HCT116 (cell line): ENCODE data around the gene SHISA6. TPM values are rescaled to one million over a fixed set of nuclear protein-coding genes. Genes with fewer than 3 reads are reported as not detected.
A peak's percentile ranks its signal among the peaks of the same experiment; 100 is the strongest.

Source experiments
- ATAC-seq: fragments of 200-7000 bp; cut with Tn5 transposase; 2 replicates; pipeline ENCODE4 v1.9.1; 2020; ENCODE audit warnings: mild to moderate bottlenecking, moderate library complexity
- BruUV-seq: library from RNA; stranded (reverse); fragments of 400-500 nt; replicated peaks from 2 replicates; lab custom pipeline; 2021; lab: Mats Ljungman, UMichigan
- CTCF ChIA-PET: fragments of 300-600 bp; sonication (Branson Sonifier 250); formaldehyde crosslinking; loops from one replicate; lab custom pipeline; 2021; ENCODE audit warnings: antibody characterized with exemption; lab: Charles Lee
- POLR2A ChIA-PET: fragments of 300-600, 350-600 bp; sonication (Branson Sonifier 250); formaldehyde crosslinking; loops from one replicate; lab custom pipeline; 2021; ENCODE audit warnings: antibody characterized with exemption; lab: Charles Lee
- RAD21 ChIA-PET, 2 experiments: fragments of 300-600 bp; sonication (Branson Sonifier 250); formaldehyde crosslinking; loops; one replicate each; lab custom pipeline; 2023; ENCODE audit warnings: low total read pairs in 2 of 2; ENCODE audit not compliant: uncharacterized antibody in 2 of 2, unreplicated experiment in 2 of 2, low non-redundant PET in 1 of 2; lab: Charles Lee
- DNase-seq: peaks from one replicate; pipeline ENCODE4 v3.0.0-alpha.2; 2010; ENCODE audit warnings: low read depth, low spot score
- H2AFZ ChIP-seq: fragments of 200-600 bp; shearing (Covaris generic), sonication (generic); 2 replicates; pipeline ENCODE4 v1.6.1; 2017; ENCODE audit warnings: low read depth, mixed run types, mixed read lengths, antibody characterized with exemption, low read length; ENCODE audit not compliant: poor library complexity, severe bottlenecking
- H3K27ac ChIP-seq: 2 replicates; pipeline ENCODE4 v1.5.1; 2012; ENCODE audit warnings: low read depth, low read length
- H3K27me3 ChIP-seq: fragments of 200-600 bp; sonication (generic); 2 replicates; pipeline ENCODE4 v1.6.1; 2016; ENCODE audit warnings: mixed run types, low read length, mixed read lengths; ENCODE audit not compliant: insufficient read depth
- H3K36me3 ChIP-seq, 2 experiments: fragments of 200-500 bp in 1 of 2; fragments of 200-600 bp in 1 of 2; sonication (Bioruptor generic) in 1 of 2; sonication (generic) in 1 of 2; 2 replicates each; pipeline versions ENCODE4 v1.5.1 to v1.6.1; 2014 to 2016; ENCODE audit warnings: low read length in 2 of 2, inconsistent platforms in 1 of 2, mixed read lengths in 1 of 2, mixed run types in 1 of 2; ENCODE audit not compliant: insufficient read depth in 2 of 2, control insufficient read depth in 1 of 2
- H3K4me1 ChIP-seq, 2 experiments: fragments of 200-600 bp in 1 of 2; sonication (generic) in 1 of 2; 2 replicates each; pipeline versions ENCODE4 v1.5.1 to v1.6.1; 2012 to 2017; ENCODE audit warnings: low read length in 2 of 2, inconsistent platforms in 1 of 2, mild to moderate bottlenecking in 1 of 2, mixed read lengths in 1 of 2, mixed run types in 1 of 2, moderate library complexity in 1 of 2; ENCODE audit not compliant: insufficient read depth in 2 of 2, control insufficient read depth in 1 of 2
- H3K4me2 ChIP-seq: fragments of 200-600 bp; sonication (generic); 2 replicates; pipeline ENCODE4 v1.6.1; 2017; ENCODE audit warnings: mixed run types, low read length, mixed read lengths
- H3K4me3 ChIP-seq, 2 experiments: fragments of 200-600 bp in 1 of 2; sonication (generic) in 1 of 2; replicated peaks in 1 of 2; 2 replicates each; pipeline ENCODE4 v1.5.1; 2011 to 2016; ENCODE audit warnings: low read length in 2 of 2, control low read depth in 1 of 2, low read depth in 1 of 2, mild to moderate bottlenecking in 1 of 2, mixed read lengths in 1 of 2, mixed run types in 1 of 2
- H3K79me2 ChIP-seq: fragments of 200-600 bp; sonication (generic); 2 replicates; pipeline ENCODE4 v1.6.1; 2017; ENCODE audit warnings: mild to moderate bottlenecking, mixed run types, low read length, moderate library complexity, mixed read lengths; ENCODE audit not compliant: insufficient read depth
- H3K9ac ChIP-seq: fragments of 200-600 bp; sonication (generic); 2 replicates; pipeline ENCODE4 v1.6.1; 2016; ENCODE audit warnings: low read length, mixed read lengths
- H3K9me2 ChIP-seq: fragments of 200-600 bp; sonication (generic), shearing (Covaris generic); 2 replicates; pipeline ENCODE4 v1.6.1; 2017; ENCODE audit warnings: mixed run types, mild to moderate bottlenecking, moderate library complexity; ENCODE audit not compliant: insufficient read depth
- H3K9me3 ChIP-seq, 2 experiments: fragments of 200-500 bp in 1 of 2; fragments of 200-600 bp in 1 of 2; sonication (Bioruptor generic) in 1 of 2; sonication (generic) in 1 of 2; 2 replicates each; pipeline ENCODE4 v1.6.1; 2014 to 2017; ENCODE audit warnings: low read length in 2 of 2, mixed read lengths in 2 of 2, inconsistent platforms in 1 of 2, low read depth in 1 of 2, mild to moderate bottlenecking in 1 of 2, mixed run types in 1 of 2, moderate library complexity in 1 of 2; ENCODE audit not compliant: control insufficient read depth in 1 of 2, insufficient read depth in 1 of 2
- H4K20me1 ChIP-seq: fragments of 200-600 bp; sonication (generic), shearing (Covaris generic); 2 replicates; pipeline ENCODE4 v1.6.1; 2017; ENCODE audit warnings: mixed run types, mild to moderate bottlenecking, moderate library complexity; ENCODE audit not compliant: insufficient read depth
- CEBPB ChIP-seq: IDR thresholded peaks from 2 replicates; pipeline ENCODE4 v1.6.1; 2012; ENCODE audit warnings: low read depth
- EGR1 ChIP-seq: IDR thresholded peaks from 2 replicates; pipeline ENCODE4 v1.6.1; 2012; ENCODE audit warnings: low read depth
- ELF1 ChIP-seq: IDR thresholded peaks from 2 replicates; pipeline ENCODE4 v1.6.1; 2012; ENCODE audit warnings: low read depth, borderline replicate concordance
- EZH2 ChIP-seq: fragments of 200-600 bp; sonication (generic); IDR thresholded peaks from 2 replicates; pipeline ENCODE4 v1.6.1; 2017; ENCODE audit warnings: antibody characterized with exemption, mixed run types
- EZH2phosphoT487 ChIP-seq: fragments of 200-600 bp; IDR thresholded peaks from 2 replicates; pipeline ENCODE4 v1.6.1; 2018; ENCODE audit warnings: antibody characterized with exemption, borderline replicate concordance
- SIN3A ChIP-seq: IDR thresholded peaks from 2 replicates; pipeline ENCODE4 v1.6.1; 2012; ENCODE audit warnings: low read depth
- SP1 ChIP-seq: IDR thresholded peaks from 2 replicates; pipeline ENCODE4 v1.6.1; 2012; ENCODE audit warnings: low read depth
- TCF7L2 ChIP-seq: IDR thresholded peaks from 2 replicates; pipeline ENCODE4 v1.7.0; 2011; ENCODE audit warnings: borderline replicate concordance, inconsistent platforms; ENCODE audit not compliant: insufficient read depth, insufficient read length; ENCODE audit errors: extremely low read depth
- ZFX ChIP-seq: fragments of 450-650 bp; IDR thresholded peaks from 2 replicates; pipeline ENCODE4 v1.6.1; 2017
- ZNF274 ChIP-seq: fragments of 200-500 bp; sonication (Bioruptor generic); IDR thresholded peaks from 2 replicates; pipeline ENCODE4 v1.6.1; 2014; ENCODE audit warnings: mild to moderate bottlenecking, low read depth, low read length, inconsistent platforms
- intact Hi-C: fragments of 100-400 bp; cut with micrococcal nuclease; formaldehyde crosslinking; loops from 2 replicates; pipeline ENCODE4 v1.10.0; 2022
- total RNA-seq: library from RNA; stranded (reverse); gene quantifications from one replicate; pipeline ENCODE4 v1.2.1, GENCODE V29; 2021; ENCODE audit not compliant: unreplicated experiment
- TF ChIP-seq, protein P1 (sequence below): IDR thresholded peaks from 2 replicates; pipeline ENCODE4 v1.6.1; 2011; ENCODE audit warnings: mild to moderate bottlenecking, low read length, moderate library complexity; ENCODE audit not compliant: insufficient replicate concordance; ENCODE audit errors: extremely low read depth
- TF ChIP-seq, protein P2 (sequence below): IDR thresholded peaks from 2 replicates; pipeline ENCODE4 v1.6.1; 2012; ENCODE audit warnings: low read depth

The SHISA6 gene
- total RNA-seq, 1 experiment from 2014 or later, result not detected

DNA sequence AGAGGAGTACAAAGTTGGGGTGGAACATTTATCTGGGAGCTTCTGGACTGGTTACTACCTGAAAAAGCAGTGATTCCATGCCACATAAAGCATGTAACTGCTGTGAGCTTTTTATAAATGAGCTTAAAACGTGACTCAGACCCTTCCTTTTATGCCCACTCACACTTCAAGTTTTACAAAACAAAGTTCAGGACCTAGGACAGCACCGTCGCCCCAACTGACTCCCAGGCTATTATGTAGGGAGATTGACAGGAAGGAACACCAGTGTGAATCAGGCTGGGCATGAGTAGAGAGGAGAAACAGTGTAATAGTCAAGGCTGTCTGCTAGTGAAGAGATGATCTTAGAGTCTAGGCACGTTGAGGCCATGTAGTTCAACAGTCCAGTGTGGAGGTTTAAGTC lies 265.6 kb downstream of the SHISA6 start:
- no TSS peak for BruUV-seq
- POLR2A ChIA-PET, result no interaction called here
- ATAC-seq, result no peak

DNA sequence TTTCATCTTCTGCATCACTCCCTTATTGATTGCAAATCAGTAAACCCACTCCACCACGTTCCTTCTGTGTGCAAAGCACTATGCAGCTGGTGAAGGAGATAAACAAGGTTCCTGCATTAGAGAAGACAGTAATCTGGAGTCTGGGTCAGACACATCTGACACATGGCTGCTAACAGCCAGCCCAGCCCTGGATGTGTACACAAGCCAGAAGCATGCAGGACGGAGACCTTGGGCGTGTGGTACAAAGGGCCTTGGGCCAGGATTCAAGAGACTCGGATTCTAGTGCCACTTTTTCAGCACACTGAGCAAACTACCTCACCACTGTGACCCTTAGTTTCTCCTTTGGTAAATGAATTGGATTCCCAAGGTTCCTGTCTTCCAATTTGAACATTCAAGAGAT lies 270.7 kb downstream of the SHISA6 start:
- H3K9ac ChIP-seq, result no peak overlapping the region
- H2AFZ ChIP-seq, result no peak overlapping the region
- peaks cover 0 to 8% of the 10 kb centered on the region in 2 experiments; a peak in 1 of 4 replicates for H3K9me3 ChIP-seq
- H4K20me1 ChIP-seq, result no peaks in the 10 kb centered on the region
- POLR2A ChIA-PET, result no interaction called here
- CTCF ChIA-PET, result no interaction called here
- BruUV-seq, result no TSS peak
- no peaks in the 10 kb centered on the region for H3K27me3 ChIP-seq
- RAD21 ChIA-PET, result no interaction called here
- intact Hi-C loops, result no loop called here
- no peak overlapping the region for H3K4me3 ChIP-seq
- no peak overlapping the region for H3K4me2 ChIP-seq
- no peaks in the 10 kb centered on the region for H3K4me1 ChIP-seq
- H3K36me3 ChIP-seq, result no peaks in the 10 kb centered on the region
- H3K9me2 ChIP-seq, result no peaks in the 10 kb centered on the region
- H3K79me2 ChIP-seq, result no peaks in the 10 kb centered on the region
- DNase-seq (no peak), ATAC-seq (no peak)
- no peak for TF ChIP-seq CEBPB
- TF ChIP-seq SP1, result no peak
- TF ChIP-seq ZNF274, result no peak
- no peak for TF ChIP-seq ELF1
- TF ChIP-seq ZFX, result no peak
- TF ChIP-seq, protein P1, sequence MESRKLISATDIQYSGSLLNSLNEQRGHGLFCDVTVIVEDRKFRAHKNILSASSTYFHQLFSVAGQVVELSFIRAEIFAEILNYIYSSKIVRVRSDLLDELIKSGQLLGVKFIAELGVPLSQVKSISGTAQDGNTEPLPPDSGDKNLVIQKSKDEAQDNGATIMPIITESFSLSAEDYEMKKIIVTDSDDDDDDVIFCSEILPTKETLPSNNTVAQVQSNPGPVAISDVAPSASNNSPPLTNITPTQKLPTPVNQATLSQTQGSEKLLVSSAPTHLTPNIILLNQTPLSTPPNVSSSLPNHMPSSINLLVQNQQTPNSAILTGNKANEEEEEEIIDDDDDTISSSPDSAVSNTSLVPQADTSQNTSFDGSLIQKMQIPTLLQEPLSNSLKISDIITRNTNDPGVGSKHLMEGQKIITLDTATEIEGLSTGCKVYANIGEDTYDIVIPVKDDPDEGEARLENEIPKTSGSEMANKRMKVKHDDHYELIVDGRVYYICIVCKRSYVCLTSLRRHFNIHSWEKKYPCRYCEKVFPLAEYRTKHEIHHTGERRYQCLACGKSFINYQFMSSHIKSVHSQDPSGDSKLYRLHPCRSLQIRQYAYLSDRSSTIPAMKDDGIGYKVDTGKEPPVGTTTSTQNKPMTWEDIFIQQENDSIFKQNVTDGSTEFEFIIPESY, result no peak
- no peak for TF ChIP-seq TCF7L2
- no peak for TF ChIP-seq EGR1
- no peak for TF ChIP-seq EZH2phosphoT487
- no peak for TF ChIP-seq SIN3A
- no peak for TF ChIP-seq EZH2
- no peak overlapping the region for H3K27ac ChIP-seq

More for the DNA sequence above, 265.6 kb downstream of the SHISA6 start:
- Histone ChIP-seq H3K27ac (no peak overlapping the region), H3K4me2 (no peak overlapping the region), H3K9me3 (peaks cover 0 to 7% of the 10 kb centered on the region in 2 experiments; a peak in 1 of 4 replicates), H3K9me2 (no peaks in the 10 kb centered on the region), H3K4me1 (no peaks in the 10 kb centered on the region), H3K36me3 (no peaks in the 10 kb centered on the region), H4K20me1 (no peaks in the 10 kb centered on the region), H3K27me3 (no peaks in the 10 kb centered on the region), H3K9ac (no peak overlapping the region), H3K79me2 (no peaks in the 10 kb centered on the region), H3K4me3 (no peak overlapping the region), H2AFZ (no peak overlapping the region)
- RAD21 ChIA-PET, result no interaction called here
- DNase-seq, result no peak
- no peak for TF ChIP-seq ELF1
- TF ChIP-seq, protein P2, sequence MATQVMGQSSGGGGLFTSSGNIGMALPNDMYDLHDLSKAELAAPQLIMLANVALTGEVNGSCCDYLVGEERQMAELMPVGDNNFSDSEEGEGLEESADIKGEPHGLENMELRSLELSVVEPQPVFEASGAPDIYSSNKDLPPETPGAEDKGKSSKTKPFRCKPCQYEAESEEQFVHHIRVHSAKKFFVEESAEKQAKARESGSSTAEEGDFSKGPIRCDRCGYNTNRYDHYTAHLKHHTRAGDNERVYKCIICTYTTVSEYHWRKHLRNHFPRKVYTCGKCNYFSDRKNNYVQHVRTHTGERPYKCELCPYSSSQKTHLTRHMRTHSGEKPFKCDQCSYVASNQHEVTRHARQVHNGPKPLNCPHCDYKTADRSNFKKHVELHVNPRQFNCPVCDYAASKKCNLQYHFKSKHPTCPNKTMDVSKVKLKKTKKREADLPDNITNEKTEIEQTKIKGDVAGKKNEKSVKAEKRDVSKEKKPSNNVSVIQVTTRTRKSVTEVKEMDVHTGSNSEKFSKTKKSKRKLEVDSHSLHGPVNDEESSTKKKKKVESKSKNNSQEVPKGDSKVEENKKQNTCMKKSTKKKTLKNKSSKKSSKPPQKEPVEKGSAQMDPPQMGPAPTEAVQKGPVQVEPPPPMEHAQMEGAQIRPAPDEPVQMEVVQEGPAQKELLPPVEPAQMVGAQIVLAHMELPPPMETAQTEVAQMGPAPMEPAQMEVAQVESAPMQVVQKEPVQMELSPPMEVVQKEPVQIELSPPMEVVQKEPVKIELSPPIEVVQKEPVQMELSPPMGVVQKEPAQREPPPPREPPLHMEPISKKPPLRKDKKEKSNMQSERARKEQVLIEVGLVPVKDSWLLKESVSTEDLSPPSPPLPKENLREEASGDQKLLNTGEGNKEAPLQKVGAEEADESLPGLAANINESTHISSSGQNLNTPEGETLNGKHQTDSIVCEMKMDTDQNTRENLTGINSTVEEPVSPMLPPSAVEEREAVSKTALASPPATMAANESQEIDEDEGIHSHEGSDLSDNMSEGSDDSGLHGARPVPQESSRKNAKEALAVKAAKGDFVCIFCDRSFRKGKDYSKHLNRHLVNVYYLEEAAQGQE, result peak; percentile 32
- intact Hi-C loops, result no loop called here
- CTCF ChIA-PET, result no interaction called here
